ENCODE data around the gene CETN1. TPM values are rescaled to one million over a fixed set of nuclear protein-coding genes. Genes with fewer than 3 reads are reported as not detected.

CETN1 gene
- total and polyA plus RNA-seq, 2 donors (not counting 1 experiment from before 2014, with no cell fraction given) = not detected

- no peak overlapping the region for H3K27ac Mint-ChIP-seq
- H3K4me2 ChIP-seq (replicated peaks; ENCODE audit: low read depth, low read length, poor library complexity, severe bottlenecking) = no peak overlapping the region
- POLR2A ChIA-PET = no interaction called here
- no peak overlapping the region for H3K4me3 Mint-ChIP-seq
- H3K9me3 ChIP-seq (ENCODE audit: control extremely low read depth in 1 of 3, control insufficient read depth in 2 of 3, insufficient read depth in 1 of 3, low read length in 2 of 3) = peaks cover 0 to 9% (median 0%) of the 10 kb centered on the region in 3 donors
- no CpG with 5 or more reads among the region's 1 CpG for WGBS (ENCODE audit: insufficient coverage)
- no peaks in the 10 kb centered on the region for H3K27me3 ChIP-seq (replicated peaks in 1 of 4; ENCODE audit: control extremely low read depth in 1 of 4, control insufficient read depth in 3 of 4, insufficient read depth in 4 of 4, low read length in 3 of 4)
- H3K27me3 Mint-ChIP-seq = peaks cover 3% of the 10 kb centered on the region
- no peak overlapping the region for H3K4me3 ChIP-seq (ENCODE audit: control extremely low read depth in 1 of 5, extremely low read depth in 1 of 5, insufficient read depth in 1 of 5, low read depth in 2 of 5, low read length in 4 of 5)
- ATAC-seq (ENCODE audit: low read depth) = no peak
- H3K79me2 ChIP-seq (ENCODE audit: control insufficient read depth, insufficient read depth, low read length) = no peaks in the 10 kb centered on the region
- no peak for DNase-seq
- no peaks in the 10 kb centered on the region for H3K4me1 Mint-ChIP-seq
- no peak overlapping the region for H3K27ac ChIP-seq (ENCODE audit: low read length in 2 of 2)
- intact Hi-C loops (cut with micrococcal nuclease) = no loop called here
- no peaks in the 10 kb centered on the region for H3K36me3 ChIP-seq (replicated peaks in 1 of 2; ENCODE audit: control extremely low read depth in 1 of 2, control insufficient read depth in 1 of 2, extremely low read depth in 1 of 2, insufficient read depth in 2 of 2, low read length in 1 of 2)
- no peaks in the 10 kb centered on the region for H3K4me1 ChIP-seq (ENCODE audit: control insufficient read depth in 2 of 2, insufficient read depth in 2 of 2, low read length in 2 of 2)
- no peaks in the 10 kb centered on the region for H4K20me1 ChIP-seq (ENCODE audit: control insufficient read depth, insufficient read depth, low read length, poor library complexity, severe bottlenecking)
- no peak overlapping the region for H2AFZ ChIP-seq (ENCODE audit: insufficient read depth, low read depth, low read length, poor library complexity, severe bottlenecking)
- no peak overlapping the region for H3K9ac ChIP-seq (ENCODE audit: low read length)
- CTCF ChIA-PET = no interaction called here
- no peaks in the 10 kb centered on the region for H3K9me3 Mint-ChIP-seq (ENCODE audit: insufficient read depth)
- TF ChIP-seq EZH2 (IDR thresholded peaks at IDR 0.05; ENCODE audit: borderline replicate concordance, insufficient read depth, low read depth, low read length, poor library complexity, severe bottlenecking) (no peak), CTCF (IDR thresholded peaks at IDR 0.05) (no peak)
Measured at GRCh38 chr18:579238-579637, 942 bp upstream of the CETN1 start.

GRCh38 chr18:581096-581495 lies 916 bp downstream of the CETN1 start:
- CTCF ChIA-PET = no interaction called here
- whole genome bisulfite sequencing (ENCODE audit: insufficient coverage) = 100% methylated on average over 2 of the region's 3 CpGs
- no peak overlapping the region for H3K27ac Mint-ChIP-seq

More at GRCh38 chr18:581096-581495, 916 bp downstream of the CETN1 start:
- no peak overlapping the region for H3K4me3 ChIP-seq (ENCODE audit: control extremely low read depth in 1 of 5, extremely low read depth in 1 of 5, insufficient read depth in 1 of 5, low read depth in 2 of 5, low read length in 4 of 5)
- H3K36me3 ChIP-seq (replicated peaks in 1 of 2; ENCODE audit: control extremely low read depth in 1 of 2, control insufficient read depth in 1 of 2, extremely low read depth in 1 of 2, insufficient read depth in 2 of 2, low read length in 1 of 2) = no peaks in the 10 kb centered on the region
- Mint-ChIP-seq H3K4me3 (no peak overlapping the region), H3K4me1 (no peaks in the 10 kb centered on the region), H3K9me3 (ENCODE audit: insufficient read depth) (no peaks in the 10 kb centered on the region), H3K27me3 (no peaks in the 10 kb centered on the region)
- peaks cover 0 to 9% (median 0%) of the 10 kb centered on the region in 3 donors for H3K9me3 ChIP-seq (ENCODE audit: control extremely low read depth in 1 of 3, control insufficient read depth in 2 of 3, insufficient read depth in 1 of 3, low read length in 2 of 3)
- H3K27me3 ChIP-seq (replicated peaks in 1 of 4; ENCODE audit: control extremely low read depth in 1 of 4, control insufficient read depth in 3 of 4, insufficient read depth in 4 of 4, low read length in 3 of 4) = no peaks in the 10 kb centered on the region
- no peaks in the 10 kb centered on the region for H3K79me2 ChIP-seq (ENCODE audit: control insufficient read depth, insufficient read depth, low read length)
- H2AFZ ChIP-seq (ENCODE audit: insufficient read depth, low read depth, low read length, poor library complexity, severe bottlenecking) = no peak overlapping the region
- no peak for ATAC-seq (ENCODE audit: low read depth)
- intact Hi-C loops (cut with micrococcal nuclease) = no loop called here
- POLR2A ChIA-PET = no interaction called here
- TF ChIP-seq CTCF (IDR thresholded peaks at IDR 0.05) (no peak), EZH2 (IDR thresholded peaks at IDR 0.05; ENCODE audit: borderline replicate concordance, insufficient read depth, low read depth, low read length, poor library complexity, severe bottlenecking) (no peak)
- DNase-seq = no peak
- H3K4me1 ChIP-seq (ENCODE audit: control insufficient read depth in 2 of 2, insufficient read depth in 2 of 2, low read length in 2 of 2) = no peaks in the 10 kb centered on the region
- no peak overlapping the region for H3K4me2 ChIP-seq (replicated peaks; ENCODE audit: low read depth, low read length, poor library complexity, severe bottlenecking)
- no peaks in the 10 kb centered on the region for H4K20me1 ChIP-seq (ENCODE audit: control insufficient read depth, insufficient read depth, low read length, poor library complexity, severe bottlenecking)
- H3K9ac ChIP-seq (ENCODE audit: low read length) = no peak overlapping the region
- no peak overlapping the region for H3K27ac ChIP-seq (ENCODE audit: low read length in 2 of 2)
